GM21390 (cell line): ENCODE measurements around the gene ST8SIA6.

ENCODE experiments used
- ATAC-seq: cut with Tn5 transposase; IDR thresholded peaks from one replicate; pipeline ENCODE4 v1.9.1; 2021; ENCODE audit not compliant: unreplicated experiment

Gene ST8SIA6

GRCh38 chr10:17273403-17273802, 181.0 kb downstream of the ST8SIA6 start:
- ATAC-seq: no peak

GRCh38 chr10:17272648-17273047, 181.7 kb downstream of the ST8SIA6 start:
- ATAC-seq: no peak
